GM23338 (cell line): ENCODE measurements around the gene TXNDC9. TPM values are rescaled to one million over a fixed set of nuclear protein-coding genes. Genes with fewer than 3 reads are reported as not detected.

ENCODE experiments used
- ATAC-seq: fragments of 200-7000 bp; cut with Tn5 transposase; 3 replicates; pipeline ENCODE4 v1.9.1; 2020
- DNase-seq: peaks from one replicate; pipeline ENCODE4 v3.0.0-alpha.2; 2015; ENCODE audit warnings: low spot score
- H2AFZ ChIP-seq: fragments of 200-600 bp; sonication (generic); 2 replicates; pipeline ENCODE4 v1.8.0; 2016; ENCODE audit warnings: antibody characterized with exemption, mild to moderate bottlenecking, moderate library complexity
- H3F3A ChIP-seq: fragments of 200-600 bp; sonication (generic); replicated peaks from 2 replicates; pipeline ENCODE4 v1.8.0; 2017; ENCODE audit warnings: antibody characterized with exemption, mixed run types, low read depth
- H3K27ac ChIP-seq: fragments of 200-600 bp; sonication (generic); 2 replicates; pipeline ENCODE4 v1.6.1; 2016; ENCODE audit warnings: low read depth
- H3K27me3 ChIP-seq: fragments of 200-600 bp; sonication (generic); 2 replicates; pipeline ENCODE4 v1.8.0; 2016; ENCODE audit warnings: mild to moderate bottlenecking, mixed run types, moderate library complexity; ENCODE audit not compliant: insufficient read depth
- H3K36me3 ChIP-seq: fragments of 200-600 bp; sonication (generic); 2 replicates; pipeline ENCODE4 v1.8.0; 2016; ENCODE audit warnings: mild to moderate bottlenecking; ENCODE audit not compliant: insufficient read depth
- H3K4me1 ChIP-seq: fragments of 200-600 bp; sonication (generic); 2 replicates; pipeline ENCODE4 v1.8.0; 2016; ENCODE audit warnings: mild to moderate bottlenecking, moderate library complexity; ENCODE audit not compliant: insufficient read depth
- H3K4me2 ChIP-seq: fragments of 200-600 bp; sonication (generic); 2 replicates; pipeline ENCODE4 v1.7.1; 2017; ENCODE audit warnings: mixed run types
- H3K4me3 ChIP-seq: fragments of 200-600 bp; sonication (generic); 2 replicates; pipeline ENCODE4 v1.6.1; 2016; ENCODE audit warnings: mixed run types
- H3K79me2 ChIP-seq: fragments of 200-600 bp; sonication (generic); replicated peaks from 2 replicates; pipeline ENCODE4 v1.8.0; 2017; ENCODE audit warnings: mild to moderate bottlenecking; ENCODE audit not compliant: insufficient read depth
- H3K9me2 ChIP-seq: fragments of 200-600 bp; sonication (generic); 2 replicates; pipeline ENCODE4 v1.8.0; 2017; ENCODE audit not compliant: insufficient read depth
- H4K20me1 ChIP-seq: fragments of 200-600 bp; sonication (generic); replicated peaks from 2 replicates; pipeline ENCODE4 v1.8.0; 2017; ENCODE audit warnings: mild to moderate bottlenecking; ENCODE audit not compliant: insufficient read depth
- H3K27ac Mint-ChIP-seq: 2 replicates; pipeline ENCODE4 v1.8.0; 2020; ENCODE audit warnings: inconsistent platforms, mild to moderate bottlenecking, moderate library complexity, mixed read lengths
- H3K27me3 Mint-ChIP-seq: 3 replicates; pipeline ENCODE4 v1.8.0; 2022; ENCODE audit warnings: low read depth, mild to moderate bottlenecking, moderate library complexity, mixed read lengths, inconsistent platforms; ENCODE audit not compliant: insufficient read depth, poor library complexity
- H3K36me3 Mint-ChIP-seq: 3 replicates; pipeline ENCODE4 v1.8.0; 2021; ENCODE audit warnings: low read depth, mild to moderate bottlenecking, inconsistent platforms, moderate library complexity, mixed read lengths
- H3K4me1 Mint-ChIP-seq: 3 replicates; pipeline ENCODE4 v1.8.0; 2020; ENCODE audit warnings: mild to moderate bottlenecking, inconsistent platforms, mixed read lengths
- H3K4me3 Mint-ChIP-seq: 3 replicates; pipeline ENCODE4 v1.8.0; 2021; ENCODE audit warnings: moderate library complexity, mild to moderate bottlenecking, inconsistent platforms, mixed read lengths
- H3K9me3 Mint-ChIP-seq: 3 replicates; pipeline ENCODE4 v1.8.0; 2020; ENCODE audit warnings: moderate library complexity, mild to moderate bottlenecking, inconsistent platforms, mixed read lengths
- CREB1 ChIP-seq: fragments of 250-450 bp; sonication (Bioruptor Pico); IDR thresholded peaks from 2 replicates; pipeline ENCODE4 v1.5.0; 2020; ENCODE audit warnings: low read depth, mild to moderate bottlenecking, moderate library complexity
- EZH2 ChIP-seq: fragments of 200-600 bp; sonication (generic); IDR thresholded peaks from one replicate; pipeline ENCODE4 v1.8.0; 2017; ENCODE audit warnings: antibody characterized with exemption, mild to moderate bottlenecking, low read depth; ENCODE audit not compliant: unreplicated experiment
- EZH2phosphoT487 ChIP-seq: fragments of 200-600 bp; sonication (generic); IDR thresholded peaks from one replicate; pipeline ENCODE4 v1.8.1; 2018; ENCODE audit warnings: antibody characterized with exemption; ENCODE audit not compliant: unreplicated experiment
- JUNB ChIP-seq: IDR thresholded peaks from one replicate; pipeline ENCODE4 v1.6.1; 2016; ENCODE audit warnings: antibody characterized with exemption; ENCODE audit not compliant: unreplicated experiment
- NANOG ChIP-seq: IDR thresholded peaks from 2 replicates; pipeline ENCODE4 v1.6.1; 2016; ENCODE audit warnings: antibody characterized with exemption, borderline replicate concordance
- POLR2AphosphoS5 ChIP-seq: IDR thresholded peaks from 2 replicates; pipeline ENCODE4 v1.6.1; 2016; ENCODE audit warnings: antibody characterized with exemption, low read depth
- REST ChIP-seq: IDR thresholded peaks from one replicate; pipeline ENCODE4 v1.6.1; 2018; ENCODE audit warnings: antibody characterized with exemption; ENCODE audit not compliant: unreplicated experiment
- STAT1 ChIP-seq: IDR thresholded peaks from one replicate; pipeline ENCODE4 v1.6.1; 2016; ENCODE audit warnings: antibody characterized with exemption; ENCODE audit not compliant: unreplicated experiment
- ZNF114 ChIP-seq: fragments of 250-450 bp; sonication (Bioruptor Pico); IDR thresholded peaks from 2 replicates; pipeline ENCODE4 v1.5.0; 2020; ENCODE audit warnings: mild to moderate bottlenecking, moderate library complexity
- ZNF331 ChIP-seq: fragments of 250-450 bp; sonication (Bioruptor Pico); IDR thresholded peaks from 2 replicates; pipeline ENCODE4 v1.5.0; 2020; ENCODE audit warnings: low read depth, mild to moderate bottlenecking, moderate library complexity
- polyA plus RNA-seq: library from polyadenylated mRNA; unstranded; fragments of >200 nt; fragmentation: Nextera tagmentation; extraction: Ambion mirVana; gene quantifications from 2 replicates; pipeline ENCODE4 v1.2.1, GENCODE V29; 2016
- total RNA-seq: library from RNA; depleted of rRNA; stranded (reverse); fragments of >200 nt; shearing (Covaris generic); gene quantifications from 2 replicates; pipeline ENCODE4 v1.2.3, GENCODE V29; 2014
- TF ChIP-seq, protein P1 (sequence below): IDR thresholded peaks from 2 replicates; pipeline ENCODE4 v1.6.1; 2016; ENCODE audit warnings: antibody characterized with exemption
- TF ChIP-seq, protein P2 (sequence below), 2 experiments: fragments of 200-600 bp in 1 of 2; sonication (generic) in 1 of 2; conservative IDR thresholded peaks; 2 replicates each; pipeline versions ENCODE4 v1.5.1 to v1.6.1; 2016 to 2017; ENCODE audit warnings: antibody characterized with exemption in 2 of 2, low read depth in 2 of 2, mild to moderate bottlenecking in 2 of 2, moderate library complexity in 1 of 2
- TF ChIP-seq, protein P3 (sequence below): fragments of 250-450 bp; sonication (Bioruptor Pico); IDR thresholded peaks from 2 replicates; pipeline ENCODE4 v1.5.0; 2020; ENCODE audit warnings: mild to moderate bottlenecking, moderate library complexity

TXNDC9 gene
- total and polyA plus RNA-seq, 2 experiments from 2014 or later: 54.4 to 67.4 TPM

DNA sequence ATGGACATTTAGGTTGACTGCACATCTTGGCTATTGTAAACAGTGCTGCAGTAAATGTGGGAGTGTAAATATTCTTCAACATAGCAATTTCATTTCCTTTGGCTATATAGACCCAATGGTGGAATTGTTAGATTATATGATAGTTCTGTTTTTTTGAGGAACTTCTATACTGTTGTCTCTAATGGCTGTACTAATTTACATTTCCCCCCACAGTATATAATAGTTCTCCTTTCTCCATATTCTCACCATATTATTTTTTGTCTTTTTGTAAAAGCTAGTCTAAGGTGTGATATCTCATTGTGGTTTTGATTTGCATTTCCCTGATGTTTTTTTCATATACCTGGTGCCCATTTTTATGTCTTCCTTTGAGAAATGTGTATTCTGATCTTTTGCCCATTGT is 14.1 kb upstream of the TXNDC9 start:
- Histone ChIP-seq H4K20me1 (peaks cover 58% of the 10 kb centered on the region), H3K4me3 (no peak overlapping the region), H3K4me2 (no peak overlapping the region), H3K27ac (no peak overlapping the region), H3K27me3 (no peaks in the 10 kb centered on the region), H3K79me2 (peaks cover 100% of the 10 kb centered on the region), H3F3A (no peaks in the 10 kb centered on the region), H2AFZ (no peak overlapping the region), H3K4me1 (no peaks in the 10 kb centered on the region), H3K36me3 (no peaks in the 10 kb centered on the region), H3K9me2 (no peaks in the 10 kb centered on the region)
- Mint-ChIP-seq H3K4me1 (peaks cover 2% of the 10 kb centered on the region; the same call in 2 of the 3 replicates), H3K27ac (no peak overlapping the region), H3K9me3 (no peaks in the 10 kb centered on the region), H3K36me3 (no peaks in the 10 kb centered on the region), H3K27me3 (no peaks in the 10 kb centered on the region), H3K4me3 (no peak overlapping the region)
- ATAC-seq (no peak), DNase-seq (no peak)
- TF ChIP-seq NANOG (no peak), ZNF331 (no peak), REST (no peak), POLR2AphosphoS5 (no peak), JUNB (no peak), CREB1 (CRISPR knock-in tag) (no peak), EZH2phosphoT487 (no peak), ZNF114 (CRISPR knock-in tag) (no peak), STAT1 (no peak), EZH2 (no peak)
- TF ChIP-seq, protein P1, sequence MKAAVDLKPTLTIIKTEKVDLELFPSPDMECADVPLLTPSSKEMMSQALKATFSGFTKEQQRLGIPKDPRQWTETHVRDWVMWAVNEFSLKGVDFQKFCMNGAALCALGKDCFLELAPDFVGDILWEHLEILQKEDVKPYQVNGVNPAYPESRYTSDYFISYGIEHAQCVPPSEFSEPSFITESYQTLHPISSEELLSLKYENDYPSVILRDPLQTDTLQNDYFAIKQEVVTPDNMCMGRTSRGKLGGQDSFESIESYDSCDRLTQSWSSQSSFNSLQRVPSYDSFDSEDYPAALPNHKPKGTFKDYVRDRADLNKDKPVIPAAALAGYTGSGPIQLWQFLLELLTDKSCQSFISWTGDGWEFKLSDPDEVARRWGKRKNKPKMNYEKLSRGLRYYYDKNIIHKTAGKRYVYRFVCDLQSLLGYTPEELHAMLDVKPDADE: no peak
- TF ChIP-seq, protein P2, sequence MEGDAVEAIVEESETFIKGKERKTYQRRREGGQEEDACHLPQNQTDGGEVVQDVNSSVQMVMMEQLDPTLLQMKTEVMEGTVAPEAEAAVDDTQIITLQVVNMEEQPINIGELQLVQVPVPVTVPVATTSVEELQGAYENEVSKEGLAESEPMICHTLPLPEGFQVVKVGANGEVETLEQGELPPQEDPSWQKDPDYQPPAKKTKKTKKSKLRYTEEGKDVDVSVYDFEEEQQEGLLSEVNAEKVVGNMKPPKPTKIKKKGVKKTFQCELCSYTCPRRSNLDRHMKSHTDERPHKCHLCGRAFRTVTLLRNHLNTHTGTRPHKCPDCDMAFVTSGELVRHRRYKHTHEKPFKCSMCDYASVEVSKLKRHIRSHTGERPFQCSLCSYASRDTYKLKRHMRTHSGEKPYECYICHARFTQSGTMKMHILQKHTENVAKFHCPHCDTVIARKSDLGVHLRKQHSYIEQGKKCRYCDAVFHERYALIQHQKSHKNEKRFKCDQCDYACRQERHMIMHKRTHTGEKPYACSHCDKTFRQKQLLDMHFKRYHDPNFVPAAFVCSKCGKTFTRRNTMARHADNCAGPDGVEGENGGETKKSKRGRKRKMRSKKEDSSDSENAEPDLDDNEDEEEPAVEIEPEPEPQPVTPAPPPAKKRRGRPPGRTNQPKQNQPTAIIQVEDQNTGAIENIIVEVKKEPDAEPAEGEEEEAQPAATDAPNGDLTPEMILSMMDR (conservative IDR thresholded peaks at IDR 0.05; ENCODE audit: low read depth in 2 of 2): no peak
- TF ChIP-seq, protein P3, sequence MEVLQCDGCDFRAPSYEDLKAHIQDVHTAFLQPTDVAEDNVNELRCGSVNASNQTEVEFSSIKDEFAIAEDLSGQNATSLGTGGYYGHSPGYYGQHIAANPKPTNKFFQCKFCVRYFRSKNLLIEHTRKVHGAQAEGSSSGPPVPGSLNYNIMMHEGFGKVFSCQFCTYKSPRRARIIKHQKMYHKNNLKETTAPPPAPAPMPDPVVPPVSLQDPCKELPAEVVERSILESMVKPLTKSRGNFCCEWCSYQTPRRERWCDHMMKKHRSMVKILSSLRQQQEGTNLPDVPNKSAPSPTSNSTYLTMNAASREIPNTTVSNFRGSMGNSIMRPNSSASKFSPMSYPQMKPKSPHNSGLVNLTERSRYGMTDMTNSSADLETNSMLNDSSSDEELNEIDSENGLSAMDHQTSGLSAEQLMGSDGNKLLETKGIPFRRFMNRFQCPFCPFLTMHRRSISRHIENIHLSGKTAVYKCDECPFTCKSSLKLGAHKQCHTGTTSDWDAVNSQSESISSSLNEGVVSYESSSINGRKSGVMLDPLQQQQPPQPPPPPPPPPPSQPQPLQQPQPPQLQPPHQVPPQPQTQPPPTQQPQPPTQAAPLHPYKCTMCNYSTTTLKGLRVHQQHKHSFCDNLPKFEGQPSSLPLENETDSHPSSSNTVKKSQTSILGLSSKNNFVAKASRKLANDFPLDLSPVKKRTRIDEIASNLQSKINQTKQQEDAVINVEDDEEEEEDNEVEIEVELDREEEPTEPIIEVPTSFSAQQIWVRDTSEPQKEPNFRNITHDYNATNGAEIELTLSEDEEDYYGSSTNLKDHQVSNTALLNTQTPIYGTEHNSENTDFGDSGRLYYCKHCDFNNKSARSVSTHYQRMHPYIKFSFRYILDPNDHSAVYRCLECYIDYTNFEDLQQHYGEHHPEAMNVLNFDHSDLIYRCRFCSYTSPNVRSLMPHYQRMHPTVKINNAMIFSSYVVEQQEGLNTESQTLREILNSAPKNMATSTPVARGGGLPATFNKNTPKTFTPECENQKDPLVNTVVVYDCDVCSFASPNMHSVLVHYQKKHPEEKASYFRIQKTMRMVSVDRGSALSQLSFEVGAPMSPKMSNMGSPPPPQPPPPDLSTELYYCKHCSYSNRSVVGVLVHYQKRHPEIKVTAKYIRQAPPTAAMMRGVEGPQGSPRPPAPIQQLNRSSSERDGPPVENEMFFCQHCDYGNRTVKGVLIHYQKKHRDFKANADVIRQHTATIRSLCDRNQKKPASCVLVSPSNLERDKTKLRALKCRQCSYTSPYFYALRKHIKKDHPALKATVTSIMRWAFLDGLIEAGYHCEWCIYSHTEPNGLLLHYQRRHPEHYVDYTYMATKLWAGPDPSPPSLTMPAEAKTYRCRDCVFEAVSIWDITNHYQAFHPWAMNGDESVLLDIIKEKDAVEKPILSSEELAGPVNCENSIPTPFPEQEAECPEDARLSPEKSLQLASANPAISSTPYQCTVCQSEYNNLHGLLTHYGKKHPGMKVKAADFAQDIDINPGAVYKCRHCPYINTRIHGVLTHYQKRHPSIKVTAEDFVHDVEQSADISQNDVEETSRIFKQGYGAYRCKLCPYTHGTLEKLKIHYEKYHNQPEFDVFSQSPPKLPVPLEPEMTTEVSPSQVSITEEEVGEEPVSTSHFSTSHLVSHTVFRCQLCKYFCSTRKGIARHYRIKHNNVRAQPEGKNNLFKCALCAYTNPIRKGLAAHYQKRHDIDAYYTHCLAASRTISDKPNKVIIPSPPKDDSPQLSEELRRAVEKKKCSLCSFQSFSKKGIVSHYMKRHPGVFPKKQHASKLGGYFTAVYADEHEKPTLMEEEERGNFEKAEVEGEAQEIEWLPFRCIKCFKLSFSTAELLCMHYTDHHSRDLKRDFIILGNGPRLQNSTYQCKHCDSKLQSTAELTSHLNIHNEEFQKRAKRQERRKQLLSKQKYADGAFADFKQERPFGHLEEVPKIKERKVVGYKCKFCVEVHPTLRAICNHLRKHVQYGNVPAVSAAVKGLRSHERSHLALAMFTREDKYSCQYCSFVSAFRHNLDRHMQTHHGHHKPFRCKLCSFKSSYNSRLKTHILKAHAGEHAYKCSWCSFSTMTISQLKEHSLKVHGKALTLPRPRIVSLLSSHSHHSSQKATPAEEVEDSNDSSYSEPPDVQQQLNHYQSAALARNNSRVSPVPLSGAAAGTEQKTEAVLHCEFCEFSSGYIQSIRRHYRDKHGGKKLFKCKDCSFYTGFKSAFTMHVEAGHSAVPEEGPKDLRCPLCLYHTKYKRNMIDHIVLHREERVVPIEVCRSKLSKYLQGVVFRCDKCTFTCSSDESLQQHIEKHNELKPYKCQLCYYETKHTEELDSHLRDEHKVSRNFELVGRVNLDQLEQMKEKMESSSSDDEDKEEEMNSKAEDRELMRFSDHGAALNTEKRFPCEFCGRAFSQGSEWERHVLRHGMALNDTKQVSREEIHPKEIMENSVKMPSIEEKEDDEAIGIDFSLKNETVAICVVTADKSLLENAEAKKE: no peak
